Psoas muscle (tissue), 8 donors: ENCODE results near the gene APRT. TPM values are rescaled to one million over a fixed set of nuclear protein-coding genes. Genes with fewer than 3 reads are reported as not detected.

Experiments
- ATAC-seq, 4 donors: fragments of 200-7000 bp; cut with Tn5 transposase; one replicate each; pipeline ENCODE4 v1.9.1; 2020; ENCODE audit warnings: moderate library complexity in 3 of 4, mild to moderate bottlenecking in 2 of 4
- DNase-seq, 2 donors: peaks; one replicate each; pipeline ENCODE4 v3.0.0-alpha.2; 2020
- H3K27ac ChIP-seq: fragments of 200-600 bp; one replicate; pipeline ENCODE4 v1.8.0; 2022
- H3K27me3 ChIP-seq, 3 donors: fragments of 200-600 bp in 1 of 3; one replicate each; pipeline versions ENCODE4 v1.6.1 to v1.8.0; 2013 to 2022; ENCODE audit warnings: low read length in 2 of 3, mild to moderate bottlenecking in 2 of 3, moderate library complexity in 1 of 3; ENCODE audit not compliant: insufficient read depth in 3 of 3
- H3K36me3 ChIP-seq, 2 donors: fragments of 200-600 bp in 1 of 2; one replicate each; pipeline versions ENCODE4 v1.6.1 to v1.8.0; 2013 to 2022; ENCODE audit warnings: low read depth in 1 of 2, mild to moderate bottlenecking in 1 of 2, moderate library complexity in 1 of 2; ENCODE audit not compliant: insufficient read depth in 1 of 2
- H3K4me1 ChIP-seq: fragments of 200-600 bp; one replicate; pipeline ENCODE4 v1.8.0; 2022
- H3K4me3 ChIP-seq: fragments of 200-600 bp; one replicate; pipeline ENCODE4 v1.8.0; 2022; ENCODE audit warnings: mild to moderate bottlenecking
- H3K9me3 ChIP-seq: fragments of 200-600 bp; one replicate; pipeline ENCODE4 v1.8.0; 2022
- CTCF ChIP-seq: fragments of 200-600 bp; IDR thresholded peaks from one replicate; pipeline ENCODE4 v1.8.0; 2022; ENCODE audit warnings: antibody characterized with exemption
- WGBS, 3 donors: extraction: QIAGEN DNeasy Blood & Tissue Kit; methylation state at CpG; one replicate each; pipeline versions ENCODE4 v1.1.6 to v1.1.7; 2013; 5-methylcytosine and 5-hydroxymethylcytosine counted together
- intact Hi-C, 2 donors: fragments of 100-400 bp; cut with DNase I; formaldehyde crosslinking; loops; one replicate each; pipeline versions ENCODE4 v1.11.0 to v1.14.2; 2022
- polyA plus RNA-seq, 3 donors: library from polyadenylated mRNA; stranded (reverse); fragments of 200-250 nt; gene quantifications; one replicate each; pipeline ENCODE4 v1.2.3, GENCODE V29; 2013
- total RNA-seq, 4 donors: library from RNA; stranded (reverse); fragmentation: NEBNext Ultra II Directional in 2 of 4; extraction: Animal tissue kit (Norgen Biotek cat#: 25700) in 2 of 4; gene quantifications; one replicate each; pipeline versions ENCODE4 v1.2.1 to v1.2.4, GENCODE V29; 2021 to 2023
- donor health status: healthy with polysubstance abuse.
- donor health status: DM: no; HTN: no; CAD: no; lungs with moderate emphysema.
- donor health status: Bipolar disorder and iron deficiency.
- donor health status: healthy.
- donor health status: DM: yes; HTN: yes; CAD: no.
- donor health status: DM: no; HTN: no; CAD: no.
- donor health status: DM: no; HTN: no; CAD: no.
- donor health status: DM: yes; HTN: yes; CAD: no.

APRT gene
- total and polyA plus RNA-seq, 7 donors, result 32.8 to 165 (median 61.5) TPM

DNA sequence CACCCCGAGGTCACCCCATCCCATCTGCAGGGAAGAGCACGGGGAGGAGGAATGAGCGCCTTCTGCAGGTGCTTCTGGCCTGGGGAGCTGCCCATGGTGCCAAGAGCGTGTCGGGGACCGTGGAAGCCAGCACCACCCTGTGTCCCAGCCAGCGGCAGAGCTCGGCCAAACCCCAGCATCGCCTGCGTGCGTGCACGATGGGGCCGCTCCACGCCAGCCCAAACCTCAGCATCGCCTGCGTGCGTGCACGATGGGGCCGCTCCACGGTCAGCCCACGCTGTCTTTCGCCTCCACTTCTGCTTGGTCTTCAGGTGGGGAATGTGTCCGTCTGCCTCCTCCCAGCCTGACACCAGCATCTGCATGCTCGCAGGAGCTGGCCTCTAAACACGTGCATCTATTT is 31.1 kb upstream of the APRT start:
- no peak overlapping the region for H3K4me3 ChIP-seq
- no peak overlapping the region for H3K27ac ChIP-seq
- WGBS, 3 donors, result 92 to 96% (median 92%) methylated on average over 24 to 25 of the region's 25 CpGs
- H3K27me3 ChIP-seq, result no peaks in the 10 kb centered on the region
- peaks cover 0 to 19% of the 10 kb centered on the region in 2 donors for H3K36me3 ChIP-seq
- DNase-seq (no peak), ATAC-seq (no peak)
- H3K9me3 ChIP-seq, result no peaks in the 10 kb centered on the region
- intact Hi-C loops, result no loop called here
- no peak for TF ChIP-seq CTCF
- no peaks in the 10 kb centered on the region for H3K4me1 ChIP-seq

DNA sequence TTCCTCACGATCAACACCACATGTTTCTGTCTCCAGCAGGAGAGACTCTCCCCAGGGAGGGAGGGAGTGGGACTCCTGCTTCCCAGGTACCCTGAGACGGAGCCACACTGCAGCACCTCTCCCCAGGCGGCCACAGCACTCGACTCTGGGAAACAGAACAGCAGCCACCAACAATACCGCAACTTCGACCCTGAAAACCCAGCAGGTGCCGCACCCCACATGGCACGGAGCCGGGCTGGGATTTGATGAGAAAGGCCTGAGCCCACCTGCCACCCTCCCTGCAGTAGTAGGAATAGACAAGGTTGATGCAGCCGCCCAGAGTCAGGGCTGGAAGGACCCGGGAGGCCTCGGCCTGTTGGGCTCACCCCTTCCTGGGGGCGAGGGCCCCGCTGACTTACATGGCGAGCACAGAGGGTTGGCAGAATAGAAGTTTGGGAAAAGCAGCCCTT is 30.6 kb upstream of the APRT start:
- H3K27me3 ChIP-seq, result no peaks in the 10 kb centered on the region
- DNase-seq, result no peak
- peaks cover 0 to 19% of the 10 kb centered on the region in 2 donors for H3K36me3 ChIP-seq
- no peak overlapping the region for H3K27ac ChIP-seq
- H3K4me3 ChIP-seq, result no peak overlapping the region
- intact Hi-C loops, result no loop called here
- 78 to 95% (median 91%) methylated on average over 13 to 15 of the region's 15 CpGs for WGBS, 3 donors
- ATAC-seq, result no peak
- no peak for TF ChIP-seq CTCF
- no peaks in the 10 kb centered on the region for H3K9me3 ChIP-seq
- no peaks in the 10 kb centered on the region for H3K4me1 ChIP-seq

DNA sequence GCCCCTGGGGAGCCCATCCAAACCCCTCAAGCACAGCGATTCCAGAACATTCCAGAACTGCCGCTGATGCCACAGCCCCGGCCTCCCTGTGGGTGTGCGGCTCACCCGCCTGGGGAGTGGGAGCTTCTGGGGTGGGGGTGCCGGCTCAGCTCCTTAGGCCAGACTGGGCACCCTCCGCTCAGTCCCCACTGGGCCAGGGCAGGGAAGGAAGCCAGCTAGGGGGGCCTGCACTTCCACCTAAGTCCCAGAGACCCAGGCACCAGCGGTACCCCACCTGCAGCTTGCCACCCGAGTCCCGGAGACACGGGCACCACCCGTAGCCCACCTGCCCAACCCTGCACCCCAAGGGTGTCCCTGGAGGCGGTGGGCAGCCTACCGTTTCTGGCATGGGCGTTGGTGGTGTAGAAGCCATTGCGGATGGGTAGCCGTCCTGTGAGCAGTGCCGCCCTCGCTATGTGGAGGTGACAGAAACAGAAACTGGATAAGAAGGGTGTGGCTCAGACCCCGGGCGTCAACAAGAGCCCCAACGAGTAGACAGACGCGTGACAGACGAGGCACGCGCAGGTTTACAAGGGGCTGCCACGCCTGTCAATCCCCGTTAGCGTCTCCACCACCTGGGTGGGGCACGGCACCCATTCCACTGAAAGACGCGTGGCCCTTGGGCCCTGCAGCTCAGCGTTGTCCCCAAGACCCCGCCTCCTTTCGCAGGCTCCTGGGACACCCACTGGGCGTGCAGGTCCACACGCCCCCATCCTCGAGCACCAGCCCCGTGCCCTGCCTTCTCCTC is 30.0 kb upstream of the APRT start:
- Histone ChIP-seq H3K9me3 (no peaks in the 10 kb centered on the region), H3K4me3 (no peak overlapping the region), H3K27ac (no peak overlapping the region), H3K27me3 (no peaks in the 10 kb centered on the region), H3K4me1 (no peaks in the 10 kb centered on the region), H3K36me3 (peaks cover 0 to 19% of the 10 kb centered on the region in 2 donors)
- intact Hi-C loops, result no loop called here
- TF ChIP-seq CTCF, result no peak
- 93 to 94% (median 94%) methylated on average over 40 of the region's 40 CpGs for WGBS, 3 donors
- DNase-seq, result no peak
- no peak for ATAC-seq

DNA sequence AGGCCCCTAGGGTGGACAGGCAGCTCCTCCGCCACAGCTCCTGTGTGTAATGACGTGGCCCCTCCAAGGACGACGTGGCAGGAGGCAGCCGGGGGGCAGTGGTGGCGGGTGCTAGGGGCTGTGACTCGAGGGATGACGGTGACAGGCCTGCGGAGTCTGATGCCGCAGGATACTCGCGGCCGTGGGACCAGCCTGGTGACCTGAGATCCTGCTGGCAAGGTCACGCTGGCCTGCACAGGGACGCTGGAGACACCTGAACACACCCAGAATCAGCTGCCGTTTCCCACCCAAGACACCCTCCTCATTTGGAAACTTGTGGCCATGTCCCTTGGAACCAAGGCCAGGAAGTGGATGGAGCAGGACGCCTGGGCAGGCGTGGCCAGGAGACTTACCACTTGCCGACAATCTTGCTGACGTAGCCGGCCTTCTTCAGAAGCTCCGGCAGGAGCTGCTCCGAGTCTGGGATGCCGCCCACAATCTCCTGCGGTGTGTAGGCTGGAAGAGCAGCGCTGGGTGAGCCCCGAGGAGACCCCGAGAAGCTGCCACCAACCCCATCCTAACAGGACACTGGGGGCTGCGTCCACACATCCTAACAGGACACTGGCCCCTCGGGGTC is 29.0 kb upstream of the APRT start:
- H3K27me3 ChIP-seq, result no peaks in the 10 kb centered on the region
- no peak for TF ChIP-seq CTCF
- intact Hi-C loops, result no loop called here
- H3K27ac ChIP-seq, result no peak overlapping the region
- H3K36me3 ChIP-seq, result peaks cover 0 to 19% of the 10 kb centered on the region in 2 donors
- H3K4me1 ChIP-seq, result no peaks in the 10 kb centered on the region
- DNase-seq, result no peak
- no peaks in the 10 kb centered on the region for H3K9me3 ChIP-seq
- no peak for ATAC-seq
- WGBS, 3 donors, result 92 to 94% (median 94%) methylated on average over 30 of the region's 30 CpGs
- H3K4me3 ChIP-seq, result no peak overlapping the region
